ENCODE data around the gene UCN. TPM values are rescaled to one million over a fixed set of nuclear protein-coding genes. Genes with fewer than 3 reads are reported as not detected.

UCN gene
- total and polyA plus RNA-seq, 2 of the 4 experiments (the other 2 are of a cell fraction): 0.22 TPM; not detected in 1

DNA sequence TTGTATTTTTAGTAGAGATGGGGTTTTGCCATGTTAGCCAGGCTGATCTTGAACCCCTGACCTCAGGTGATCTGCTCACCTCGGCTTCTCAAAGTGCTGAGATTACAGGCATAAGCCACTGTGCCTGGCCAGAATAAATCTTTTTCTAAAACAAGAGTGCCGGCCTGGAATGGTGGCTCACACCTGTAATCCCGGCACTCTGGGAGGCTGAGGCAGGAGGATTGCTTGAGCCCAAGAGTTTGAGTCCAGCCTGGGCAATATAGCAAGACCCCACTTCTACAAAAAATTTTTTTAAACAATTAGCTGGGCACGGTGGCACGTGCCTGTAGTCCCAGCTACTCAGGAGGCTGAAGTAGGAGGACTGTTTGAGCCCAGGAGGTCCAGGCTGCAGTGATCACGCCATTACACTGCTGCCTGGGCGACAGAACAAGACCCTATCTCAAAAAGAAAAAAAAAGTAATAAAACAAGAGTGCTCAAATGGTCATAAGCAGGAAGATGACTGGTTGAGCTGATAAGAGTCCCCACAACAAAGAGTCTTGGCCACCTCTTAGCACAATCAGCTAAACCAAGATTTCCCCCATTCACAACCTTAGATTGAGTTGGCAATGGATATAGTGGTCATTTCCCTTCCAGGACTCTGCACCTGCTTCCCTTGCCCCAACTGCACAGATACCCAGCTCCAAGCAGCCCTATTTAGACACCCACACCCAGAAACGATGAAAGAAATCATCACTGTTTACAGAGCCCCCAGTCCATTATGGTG lies 5.8 kb upstream of the UCN start:
- H3K56ac ChIP-seq (ENCODE audit: extremely low read depth, insufficient read depth, low read length): no peak overlapping the region
- H4K91ac ChIP-seq (ENCODE audit: insufficient read depth, low read depth, low read length): no peak overlapping the region
- intact Hi-C loops (cut with micrococcal nuclease) (no loop called here), in situ Hi-C loops (cut with MboI; ENCODE audit: low sequenced_read_pairs) (no loop called here), dilution Hi-C loops (cut with HindIII; ENCODE audit: low sequenced_read_pairs, unreplicated experiment) (no loop called here)
- H3K9me3 ChIP-seq (ENCODE audit: control insufficient read depth, insufficient read depth, low read length): no peaks in the 10 kb centered on the region
- H2BK120ac ChIP-seq (ENCODE audit: low read depth, low read length): no peak overlapping the region
- no peaks in the 10 kb centered on the region for H3K27me3 ChIP-seq (ENCODE audit: control insufficient read depth, insufficient read depth, low read length)
- no peak overlapping the region for H4K8ac ChIP-seq (ENCODE audit: low read depth in 2 of 2, low read length in 2 of 2)
- H2AK9ac ChIP-seq (replicated peaks; ENCODE audit: low read depth, low read length, poor library complexity): no peak overlapping the region
- ATAC-seq (ENCODE audit: low read depth) (no peak), DNase-seq (no peak)
- ChIA-PET CTCF (no interaction called here), POLR2A (ENCODE audit: unreplicated experiment) (no interaction called here)
- H2BK20ac ChIP-seq (ENCODE audit: low read depth, low read length): no peak overlapping the region
- H3K18ac ChIP-seq (ENCODE audit: low read depth, low read length): no peak overlapping the region
- no peak overlapping the region for H2BK15ac ChIP-seq (ENCODE audit: low read depth, low read length)
- 100% methylated on average over 2 of the region's 8 CpGs; no CpG with 5 or more reads in 1 of the 2 experiments for WGBS, 2 experiments (ENCODE audit: extremely low coverage in 2 of 2, insufficient read length in 1 of 2)
- no peak overlapping the region for H3K4me3 ChIP-seq (ENCODE audit: insufficient read depth, low read depth, low read length)
- no peak overlapping the region for H4K5ac ChIP-seq (ENCODE audit: low read depth, low read length)
- H3K79me1 ChIP-seq (ENCODE audit: low read depth in 1 of 2, low read length in 2 of 2): peaks cover 6 to 8% of the 10 kb centered on the region in 2 experiments
- no peaks in the 10 kb centered on the region for H3K4me1 ChIP-seq (ENCODE audit: control insufficient read depth, insufficient read depth, low read length)
- H2BK5ac ChIP-seq (ENCODE audit: low read depth, low read length, poor library complexity, severe bottlenecking): no peak overlapping the region
- H3K4me2 ChIP-seq (ENCODE audit: low read depth, low read length): no peak overlapping the region
- no peak overlapping the region for H3K4ac ChIP-seq (ENCODE audit: low read depth, low read length)
- H2AK5ac ChIP-seq (ENCODE audit: low read depth, low read length): no peak overlapping the region
- no peak overlapping the region for H3K14ac ChIP-seq (replicated peaks; ENCODE audit: low read depth, low read length)
- H3K9ac ChIP-seq (ENCODE audit: low read depth, low read length): no peak overlapping the region
- H3K36me3 ChIP-seq (ENCODE audit: control insufficient read depth, insufficient read depth, low read length): peaks cover 18% of the 10 kb centered on the region
- H3K23ac ChIP-seq (ENCODE audit: low read depth, low read length): no peak overlapping the region
- peaks cover 4% of the 10 kb centered on the region; the same call in 1 of the 2 replicates for H3K9me1 ChIP-seq (ENCODE audit: insufficient read depth, low read length)
- no peaks in the 10 kb centered on the region for H4K20me1 ChIP-seq (ENCODE audit: insufficient read depth, low read length)
- no TSS peak for BruUV-seq (replicated peaks)
- TF ChIP-seq MAZ (IDR thresholded peaks at IDR 0.05; ENCODE audit: borderline replicate concordance, low read depth, low read length): no peak
- TF ChIP-seq, protein P1, sequence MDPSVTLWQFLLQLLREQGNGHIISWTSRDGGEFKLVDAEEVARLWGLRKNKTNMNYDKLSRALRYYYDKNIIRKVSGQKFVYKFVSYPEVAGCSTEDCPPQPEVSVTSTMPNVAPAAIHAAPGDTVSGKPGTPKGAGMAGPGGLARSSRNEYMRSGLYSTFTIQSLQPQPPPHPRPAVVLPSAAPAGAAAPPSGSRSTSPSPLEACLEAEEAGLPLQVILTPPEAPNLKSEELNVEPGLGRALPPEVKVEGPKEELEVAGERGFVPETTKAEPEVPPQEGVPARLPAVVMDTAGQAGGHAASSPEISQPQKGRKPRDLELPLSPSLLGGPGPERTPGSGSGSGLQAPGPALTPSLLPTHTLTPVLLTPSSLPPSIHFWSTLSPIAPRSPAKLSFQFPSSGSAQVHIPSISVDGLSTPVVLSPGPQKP (IDR thresholded peaks at IDR 0.05; ENCODE audit: borderline replicate concordance, low read depth, low read length): no peak
- H3K27ac ChIP-seq (ENCODE audit: insufficient read depth, low read length): no peak overlapping the region
- H2AFZ ChIP-seq (replicated peaks; ENCODE audit: low read length, poor library complexity): no peak overlapping the region

Measured in IMR-90 (cell line).